HepG2 (cell line): ENCODE measurements around the gene AGRN. TPM values are rescaled to one million over a fixed set of nuclear protein-coding genes. Genes with fewer than 3 reads are reported as not detected.
A peak's percentile ranks its signal among the peaks of the same experiment; 100 is the strongest.

ENCODE experiments used
- AGO2 ChIP-seq: fragments of 200-400 bp; formaldehyde crosslinking; optimal IDR thresholded peaks from 2 replicates; pipeline ENCODE3; 2017; ENCODE audit warnings: mild to moderate bottlenecking, low read depth, low read length, moderate library complexity
- ATF7-NPFF ChIP-seq: sonication (generic); formaldehyde crosslinking; IDR thresholded peaks from 2 replicates; pipeline ENCODE4 v1.8.1; 2023; ENCODE audit warnings: mild to moderate bottlenecking, low read depth, missing genetic modification reagents, moderate library complexity
- ATM ChIP-seq: fragments of 450-650 bp; IDR thresholded peaks from 2 replicates; pipeline ENCODE4 v1.7.1; 2017; ENCODE audit warnings: mild to moderate bottlenecking, borderline replicate concordance
- E2F1 ChIP-seq: sonication (generic); formaldehyde crosslinking; IDR thresholded peaks from 2 replicates; pipeline ENCODE4 v1.5.0; 2020; ENCODE audit warnings: missing genetic modification reagents
- EED ChIP-seq: sonication (generic); formaldehyde crosslinking; IDR thresholded peaks from 2 replicates; pipeline ENCODE4 v1.5.0; 2020; ENCODE audit warnings: mild to moderate bottlenecking, missing genetic modification reagents
- GPN1 ChIP-seq: sonication (generic); formaldehyde crosslinking; IDR thresholded peaks from 2 replicates; pipeline ENCODE4 v1.5.1; 2020; ENCODE audit warnings: missing genetic modification reagents, borderline replicate concordance
- KMT2B ChIP-seq: IDR thresholded peaks from 2 replicates; pipeline ENCODE4 v1.6.1; 2016; ENCODE audit warnings: missing genetic modification reagents, missing compliant biosample characterization
- MXD4 ChIP-seq: IDR thresholded peaks from 2 replicates; pipeline ENCODE4 v1.6.1; 2016; ENCODE audit warnings: mild to moderate bottlenecking, missing biosample characterization, missing genetic modification reagents
- PPARG ChIP-seq: conservative IDR thresholded peaks from 2 replicates; pipeline ENCODE4 v1.6.1; 2016; ENCODE audit warnings: missing biosample characterization, missing genetic modification reagents
- SOX13 ChIP-seq, 3 experiments: fragments of 450-650 bp in 1 of 3; sonication (generic) in 1 of 3; formaldehyde crosslinking in 1 of 3; IDR thresholded peaks in 2 of 3; conservative IDR thresholded peaks in 1 of 3; 2 replicates each; pipeline versions ENCODE4 v1.5.0 to v1.6.1; 2016 to 2020; ENCODE audit warnings: antibody characterized with exemption in 1 of 3, mild to moderate bottlenecking in 1 of 3, missing compliant biosample characterization in 1 of 3, missing genetic modification reagents in 1 of 3, moderate library complexity in 1 of 3
- THAP11 ChIP-seq: IDR thresholded peaks from 2 replicates; pipeline ENCODE4 v1.6.1; 2016; ENCODE audit warnings: missing biosample characterization, missing genetic modification reagents
- YEATS2 ChIP-seq: sonication (generic); formaldehyde crosslinking; IDR thresholded peaks from 2 replicates; pipeline ENCODE4 v1.4.0; 2020; ENCODE audit warnings: missing genetic modification reagents, borderline replicate concordance
- ZBED4 ChIP-seq: sonication (generic); formaldehyde crosslinking; IDR thresholded peaks from 2 replicates; pipeline ENCODE4 v1.4.0; 2020; ENCODE audit warnings: missing genetic modification reagents, borderline replicate concordance
- ZNF496 ChIP-seq: sonication (generic); formaldehyde crosslinking; IDR thresholded peaks from 2 replicates; pipeline ENCODE4 v1.8.1; 2023; ENCODE audit warnings: mild to moderate bottlenecking, moderate library complexity, missing genetic modification reagents; ENCODE audit not compliant: insufficient replicate concordance
- ZNF569 ChIP-seq: sonication (generic); formaldehyde crosslinking; IDR thresholded peaks from 2 replicates; pipeline ENCODE4 v1.5.0; 2020; ENCODE audit warnings: mild to moderate bottlenecking, missing genetic modification reagents, moderate library complexity, borderline replicate concordance
- polyA plus RNA-seq, 8 experiments: library from polyadenylated mRNA; depleted of rRNA in 3 of 8; stranded (reverse) in 7 of 8; unstranded in 1 of 8; fragments of >200 nt; fragmentation: Illumina TruSeq in 4 of 8; extraction: Trizol in 4 of 8; gene quantifications; 2 replicates each; pipeline versions ENCODE4 v1.2.1 to v1.2.3, GENCODE V29; 2011 to 2016; ENCODE audit warnings: low read depth in 4 of 8, missing spikeins in 1 of 8, mixed read lengths in 1 of 8; ENCODE audit not compliant: insufficient read depth in 1 of 8
- total RNA-seq, 5 experiments: library from RNA; depleted of rRNA; stranded (reverse); fragments of >200 nt; fragmentation: Illumina TruSeq; extraction: Trizol; gene quantifications; 2 replicates each; pipeline ENCODE4 v1.2.3, GENCODE V29; 2016; ENCODE audit warnings: low read depth in 1 of 5
- TF ChIP-seq, protein P1 (sequence below): IDR thresholded peaks from 2 replicates; pipeline ENCODE4 v1.6.1; 2016; ENCODE audit warnings: low read depth, missing genetic modification reagents, missing compliant biosample characterization

Gene AGRN
- total and polyA plus RNA-seq, 2 of the 13 experiments (the other 11 are each of a cell fraction or from before 2014, with no cell fraction given): 29.8 to 65.2 TPM

GRCh38 chr1:1013105-1013921 is 6.6 kb upstream of the AGRN start, which contains the start of gene ISG15 (continued):
- no peak for TF ChIP-seq ZBED4 (CRISPR knock-in tag)
- peak; percentile 24; the same call in 1 of the 2 replicates for TF ChIP-seq PPARG
- TF ChIP-seq GPN1 (CRISPR knock-in tag): no peak
- peak; percentile 35; the same call in 1 of the 2 replicates for TF ChIP-seq YEATS2 (CRISPR knock-in tag)
- TF ChIP-seq ATF7-NPFF: no peak; the same call in 1 of the 2 replicates
- TF ChIP-seq ATM: no peak
- TF ChIP-seq THAP11 (CRISPR knock-in tag): peak; percentile 78
- TF ChIP-seq ZNF569 (CRISPR knock-in tag): no peak
- 0 out of 2 replicates have a peak, but pooled peaks have one; percentile 67 for TF ChIP-seq EED (CRISPR knock-in tag)
- TF ChIP-seq SOX13 (IDR thresholded peaks at IDR 0.05): no peak
- TF ChIP-seq SOX13 (CRISPR knock-in tag; conservative IDR thresholded peaks at IDR 0.05 in 1 of 2, IDR thresholded peaks at IDR 0.05 in 1 of 2): 0 out of 4 replicates have a peak, but pooled peaks of 1 of the 2 experiments have one; percentile 17
- TF ChIP-seq AGO2: no peak
- no peak for TF ChIP-seq E2F1
- TF ChIP-seq, protein P1, sequence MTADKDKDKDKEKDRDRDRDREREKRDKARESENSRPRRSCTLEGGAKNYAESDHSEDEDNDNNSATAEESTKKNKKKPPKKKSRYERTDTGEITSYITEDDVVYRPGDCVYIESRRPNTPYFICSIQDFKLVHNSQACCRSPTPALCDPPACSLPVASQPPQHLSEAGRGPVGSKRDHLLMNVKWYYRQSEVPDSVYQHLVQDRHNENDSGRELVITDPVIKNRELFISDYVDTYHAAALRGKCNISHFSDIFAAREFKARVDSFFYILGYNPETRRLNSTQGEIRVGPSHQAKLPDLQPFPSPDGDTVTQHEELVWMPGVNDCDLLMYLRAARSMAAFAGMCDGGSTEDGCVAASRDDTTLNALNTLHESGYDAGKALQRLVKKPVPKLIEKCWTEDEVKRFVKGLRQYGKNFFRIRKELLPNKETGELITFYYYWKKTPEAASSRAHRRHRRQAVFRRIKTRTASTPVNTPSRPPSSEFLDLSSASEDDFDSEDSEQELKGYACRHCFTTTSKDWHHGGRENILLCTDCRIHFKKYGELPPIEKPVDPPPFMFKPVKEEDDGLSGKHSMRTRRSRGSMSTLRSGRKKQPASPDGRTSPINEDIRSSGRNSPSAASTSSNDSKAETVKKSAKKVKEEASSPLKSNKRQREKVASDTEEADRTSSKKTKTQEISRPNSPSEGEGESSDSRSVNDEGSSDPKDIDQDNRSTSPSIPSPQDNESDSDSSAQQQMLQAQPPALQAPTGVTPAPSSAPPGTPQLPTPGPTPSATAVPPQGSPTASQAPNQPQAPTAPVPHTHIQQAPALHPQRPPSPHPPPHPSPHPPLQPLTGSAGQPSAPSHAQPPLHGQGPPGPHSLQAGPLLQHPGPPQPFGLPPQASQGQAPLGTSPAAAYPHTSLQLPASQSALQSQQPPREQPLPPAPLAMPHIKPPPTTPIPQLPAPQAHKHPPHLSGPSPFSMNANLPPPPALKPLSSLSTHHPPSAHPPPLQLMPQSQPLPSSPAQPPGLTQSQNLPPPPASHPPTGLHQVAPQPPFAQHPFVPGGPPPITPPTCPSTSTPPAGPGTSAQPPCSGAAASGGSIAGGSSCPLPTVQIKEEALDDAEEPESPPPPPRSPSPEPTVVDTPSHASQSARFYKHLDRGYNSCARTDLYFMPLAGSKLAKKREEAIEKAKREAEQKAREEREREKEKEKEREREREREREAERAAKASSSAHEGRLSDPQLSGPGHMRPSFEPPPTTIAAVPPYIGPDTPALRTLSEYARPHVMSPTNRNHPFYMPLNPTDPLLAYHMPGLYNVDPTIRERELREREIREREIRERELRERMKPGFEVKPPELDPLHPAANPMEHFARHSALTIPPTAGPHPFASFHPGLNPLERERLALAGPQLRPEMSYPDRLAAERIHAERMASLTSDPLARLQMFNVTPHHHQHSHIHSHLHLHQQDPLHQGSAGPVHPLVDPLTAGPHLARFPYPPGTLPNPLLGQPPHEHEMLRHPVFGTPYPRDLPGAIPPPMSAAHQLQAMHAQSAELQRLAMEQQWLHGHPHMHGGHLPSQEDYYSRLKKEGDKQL (CRISPR knock-in tag): no peak
- TF ChIP-seq KMT2B (CRISPR knock-in tag): peak; percentile 55; the same call in 1 of the 2 replicates
- peak; percentile 77 for TF ChIP-seq MXD4 (CRISPR knock-in tag)
- no peak for TF ChIP-seq ZNF496 (CRISPR knock-in tag)
